GM18526 (cell line): ENCODE data around the gene ARSJ.

ENCODE experiments used
- POLR2A ChIP-seq: IDR thresholded peaks from 3 replicates; pipeline ENCODE4 v1.6.1; 2011; ENCODE audit not compliant: insufficient read length; ENCODE audit errors: extremely low read depth

The ARSJ gene

GRCh38 chr4:113997206-113997605 lies 17.8 kb upstream of the ARSJ start:
- no peak for TF ChIP-seq POLR2A

- TF ChIP-seq POLR2A: no peak
Observed at GRCh38 chr4:113996599-113997177, 17.2 kb upstream of the ARSJ start.

DNA sequence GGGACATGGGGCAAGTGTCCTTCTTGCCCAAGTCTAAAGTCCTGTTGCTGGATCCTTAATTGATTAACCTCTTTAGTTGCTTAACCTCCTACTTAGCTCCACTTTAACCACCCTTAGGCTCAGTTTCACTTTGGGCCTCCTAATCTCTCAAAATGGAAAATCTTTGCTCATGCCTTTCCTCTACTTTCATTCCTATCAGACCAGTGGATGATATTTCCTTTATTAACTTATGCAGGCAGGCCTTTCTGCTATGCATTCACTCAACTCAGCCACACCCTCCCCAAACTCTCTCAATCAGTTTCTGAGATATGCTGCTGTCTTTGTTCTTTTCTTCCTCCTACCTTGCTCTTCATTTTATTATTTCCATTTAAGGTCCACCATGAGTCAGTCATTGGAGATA lies 14.4 kb upstream of the ARSJ start:
- no peak for TF ChIP-seq POLR2A

DNA sequence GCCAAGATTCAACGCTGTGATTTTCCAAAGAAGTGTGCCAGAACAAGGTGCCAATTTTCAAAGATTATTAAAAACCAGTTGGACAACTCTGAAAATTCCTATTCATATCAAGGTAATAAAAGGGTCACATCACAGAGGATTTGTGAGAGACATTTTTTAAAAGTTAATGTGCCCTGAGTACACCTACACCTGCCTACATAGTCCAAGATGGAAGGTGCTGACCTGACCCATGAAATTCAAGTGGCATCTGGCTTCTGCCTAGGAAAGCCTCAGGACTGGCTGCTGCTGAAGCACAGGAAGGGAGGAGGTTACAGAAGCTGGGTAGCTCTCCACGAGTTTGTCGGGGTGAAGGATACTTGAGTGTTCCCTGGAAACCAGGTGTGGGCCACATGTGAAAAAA lies 11.4 kb upstream of the ARSJ start:
- no peak for TF ChIP-seq POLR2A

GRCh38 chr4:113987382-113987941 lies 8.0 kb upstream of the ARSJ start:
- TF ChIP-seq POLR2A: no peak

DNA sequence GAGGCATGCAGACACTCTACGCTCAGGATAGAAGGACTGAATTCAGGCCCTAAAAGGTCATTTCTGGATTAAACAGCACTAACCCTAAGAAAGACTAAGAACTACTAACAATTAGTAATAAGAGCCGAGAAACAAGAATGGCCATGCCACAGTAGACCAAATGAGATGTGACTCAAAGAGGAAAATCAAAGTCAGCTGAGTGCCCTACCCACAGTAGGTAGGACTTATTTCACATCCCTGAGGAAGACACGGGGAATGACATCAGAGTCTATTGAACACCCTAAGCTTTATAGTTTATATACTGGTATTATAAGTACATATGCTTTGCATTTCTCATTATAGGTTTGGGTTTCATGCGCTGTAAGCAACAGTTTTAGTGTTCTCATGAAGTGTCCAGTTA lies 2.7 kb upstream of the ARSJ start:
- TF ChIP-seq POLR2A: no peak

GRCh38 chr4:113981591-113981990 lies 2.1 kb upstream of the ARSJ start:
- no peak for TF ChIP-seq POLR2A

DNA sequence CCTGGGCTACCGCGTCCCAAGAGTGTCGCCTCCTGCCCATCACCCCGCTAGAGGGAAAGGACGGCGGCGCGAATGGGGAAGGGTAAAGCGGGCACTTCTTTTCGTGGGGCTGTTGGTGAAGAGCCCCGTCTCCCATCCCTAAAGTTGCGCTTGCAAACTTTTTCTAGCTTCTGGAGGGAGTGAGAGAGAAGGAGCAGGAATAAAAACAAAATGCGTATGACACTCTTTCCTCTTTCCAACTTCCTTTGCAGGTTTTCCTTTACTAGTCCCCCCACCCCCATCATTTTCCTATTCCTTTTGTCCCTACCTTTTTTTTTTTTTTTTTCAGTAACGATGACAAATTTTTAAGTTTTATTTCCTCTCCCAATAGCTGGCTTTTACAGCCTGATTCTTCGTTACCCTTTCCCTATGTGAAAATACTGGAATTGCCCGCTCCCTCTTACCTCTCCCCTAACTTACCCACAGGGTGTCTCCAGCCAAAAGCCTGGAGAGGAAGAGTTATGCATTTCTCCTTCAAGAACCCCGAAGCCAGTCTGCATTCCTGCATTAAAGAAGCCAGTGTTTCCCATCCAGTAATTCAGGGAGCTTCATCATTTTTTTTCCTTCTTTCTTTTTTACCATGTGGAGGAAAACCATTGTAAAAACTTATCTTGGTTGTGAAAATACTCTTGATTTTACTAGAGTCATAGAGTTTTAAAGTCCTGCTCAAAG lies 613 bp upstream of the ARSJ start:
- TF ChIP-seq POLR2A: no peak

GRCh38 chr4:113978561-113979147 lies 793 bp downstream of the ARSJ start:
- TF ChIP-seq POLR2A: no peak

DNA sequence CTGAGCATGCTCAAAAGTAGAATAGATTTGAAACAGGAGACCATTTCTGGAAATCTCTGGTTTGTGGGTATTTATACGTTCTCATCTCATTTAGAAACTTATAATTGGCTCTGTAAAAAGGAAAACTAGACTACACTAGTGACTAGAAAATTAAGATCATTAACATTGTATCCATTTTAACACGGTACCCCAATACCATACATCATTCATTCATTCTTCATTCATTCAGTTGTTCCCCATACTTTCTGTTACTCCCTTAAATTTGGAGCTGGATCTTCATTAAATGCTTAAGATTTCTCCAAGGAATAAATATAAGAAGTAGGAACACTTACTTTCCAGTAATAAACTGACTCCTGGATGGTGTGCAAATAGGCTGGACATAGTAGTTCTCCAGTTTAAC lies 1.3 kb downstream of the ARSJ start:
- TF ChIP-seq POLR2A: no peak

DNA sequence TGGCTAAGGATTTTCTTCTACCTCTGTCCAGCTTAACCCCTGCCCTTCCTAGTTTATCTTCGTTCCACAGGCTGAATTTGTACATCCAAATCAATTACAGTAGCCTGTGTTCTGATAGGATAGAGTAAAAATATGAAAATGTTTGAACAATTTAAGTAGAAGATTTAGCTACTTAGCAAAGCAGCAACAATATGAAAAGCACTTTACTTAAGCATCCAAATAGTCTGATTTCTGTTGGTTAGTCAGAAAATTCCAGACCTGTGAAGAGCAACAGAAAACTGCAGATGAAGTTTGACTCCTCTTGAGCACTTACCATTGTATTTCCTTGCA lies 2.0 kb downstream of the ARSJ start:
- no peak for TF ChIP-seq POLR2A

DNA sequence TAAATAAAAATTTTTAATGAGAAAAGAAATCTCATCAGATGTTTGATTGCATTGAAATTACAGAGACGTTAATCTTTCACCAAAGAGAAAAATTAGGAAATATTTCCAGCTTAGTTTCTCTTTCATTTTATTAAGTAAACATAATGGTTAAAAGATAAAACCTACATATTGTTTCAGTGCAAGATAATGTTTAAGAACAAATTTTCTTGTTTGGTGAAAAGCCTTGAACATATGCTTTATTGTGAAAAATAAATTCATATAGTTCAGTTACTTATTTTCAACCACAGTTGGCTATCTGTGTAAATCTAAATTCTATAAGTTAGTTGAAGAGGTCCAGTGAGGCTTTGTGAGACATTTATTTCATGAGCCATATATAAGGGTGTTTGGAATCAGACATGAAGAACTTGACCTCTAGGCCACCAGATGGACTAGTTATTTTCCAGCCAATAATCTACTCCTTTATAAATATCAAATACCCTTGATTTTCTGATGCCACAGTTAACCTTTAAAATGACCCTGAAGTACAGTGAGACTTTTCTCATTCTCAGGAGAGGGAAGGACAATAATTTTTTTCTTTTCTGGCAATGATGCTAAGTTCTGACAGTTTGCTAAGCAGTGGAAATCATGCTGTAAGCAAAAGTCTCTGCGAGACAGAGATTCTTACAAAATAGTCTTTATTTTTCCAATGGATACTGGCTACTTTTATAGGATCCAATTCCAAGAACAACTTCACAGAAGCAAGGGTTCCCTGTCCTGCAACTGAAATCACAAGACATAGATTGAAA lies 2.5 kb downstream of the ARSJ start:
- TF ChIP-seq POLR2A: no peak

GRCh38 chr4:113975578-113975977 lies 3.9 kb downstream of the ARSJ start:
- TF ChIP-seq POLR2A: no peak

- TF ChIP-seq POLR2A: no peak
Observed at GRCh38 chr4:113974467-113974866, 5.0 kb downstream of the ARSJ start.

GRCh38 chr4:113973345-113973744 lies 6.1 kb downstream of the ARSJ start:
- TF ChIP-seq POLR2A: no peak

GRCh38 chr4:113972781-113973180 lies 6.7 kb downstream of the ARSJ start:
- no peak for TF ChIP-seq POLR2A
